Activated T-cell treated with anti-CD3 and anti-CD28 coated beads, Interleukin-2, amount 50 U/mL, for 48 hours (primary cell): Measurements from ENCODE around the gene LHFPL2.
"Not testable (repeated sequence)": the region's sequence is repeated elsewhere in the genome, so short reads cannot be mapped to it uniquely, and the experiment has no call there.

Experiments
- DNase-seq, 2 experiments: peaks; one replicate each; pipeline ENCODE4 v3.0.0-alpha.2; 2020

LHFPL2 gene, protein sequence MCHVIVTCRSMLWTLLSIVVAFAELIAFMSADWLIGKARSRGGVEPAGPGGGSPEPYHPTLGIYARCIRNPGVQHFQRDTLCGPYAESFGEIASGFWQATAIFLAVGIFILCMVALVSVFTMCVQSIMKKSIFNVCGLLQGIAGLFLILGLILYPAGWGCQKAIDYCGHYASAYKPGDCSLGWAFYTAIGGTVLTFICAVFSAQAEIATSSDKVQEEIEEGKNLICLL

DNA sequence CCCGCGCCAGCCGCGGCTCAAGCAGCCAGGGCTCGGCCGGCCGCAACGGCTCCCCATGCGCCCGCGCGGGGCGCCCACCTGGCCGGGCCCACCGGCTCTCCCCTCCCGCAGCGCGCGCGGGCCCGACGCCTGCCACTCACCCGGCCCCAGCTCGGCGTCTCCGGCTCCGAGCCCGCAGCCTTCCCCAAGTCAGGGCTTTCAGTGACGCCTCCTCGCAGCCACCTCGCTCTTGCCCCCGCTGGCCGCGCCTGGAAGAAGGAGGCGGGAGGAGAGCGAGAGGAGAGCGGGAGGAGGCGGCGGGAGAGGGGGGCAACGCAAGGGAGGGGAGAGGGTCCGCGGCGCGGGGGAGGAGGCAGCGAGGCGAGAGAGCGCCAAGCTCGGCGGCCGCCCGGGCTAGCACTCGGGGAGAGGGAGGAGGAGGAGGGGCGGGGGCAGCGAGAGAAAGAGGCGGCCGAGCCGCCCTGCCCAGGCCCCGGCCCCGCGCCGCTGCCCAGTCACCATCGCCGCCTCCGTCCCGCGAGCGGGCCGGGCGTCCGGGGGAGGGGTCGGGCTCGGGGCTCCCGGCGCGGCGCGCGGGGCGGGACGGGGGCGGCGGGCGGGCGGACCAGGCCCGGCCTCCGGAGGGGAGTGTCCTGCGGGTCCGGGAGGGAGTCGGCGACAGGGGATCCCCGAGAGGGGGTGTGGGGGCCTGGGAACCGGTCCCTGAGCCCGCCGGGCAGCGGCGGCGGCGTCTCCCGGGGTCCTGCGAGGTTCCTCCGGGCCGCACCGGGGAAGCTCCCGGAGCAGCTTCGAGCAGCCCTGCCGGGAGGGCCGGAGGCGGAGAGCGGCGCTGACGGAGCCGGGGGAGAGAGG lies at the start of gene LHFPL2:
TSS of gene LHFPL2 (minus strand) at position 414 of the 852 bp plus-strand sequence. CDS start 138,559 bp downstream, outside the sequence.
- peak; percentile 49 to 55 for DNase-seq

DNA sequence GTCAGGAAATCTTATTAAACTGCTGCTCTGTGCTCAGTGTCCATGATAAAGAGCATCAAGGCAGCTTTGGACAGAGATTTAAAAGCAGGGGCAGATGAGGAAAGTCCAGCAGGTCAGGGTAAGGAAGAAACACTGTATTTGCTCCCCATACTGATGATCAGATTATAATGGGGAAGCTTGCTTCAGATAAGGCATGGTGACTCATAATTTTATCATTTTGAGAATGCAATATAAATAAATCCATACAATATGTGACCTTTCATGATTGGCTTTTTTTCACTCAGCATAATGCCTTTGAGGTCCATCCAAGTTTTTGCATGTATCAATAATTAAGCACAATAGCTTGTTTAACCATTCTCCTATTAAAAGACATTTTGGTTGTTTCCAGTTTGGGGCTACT lies 48.1 kb upstream of the LHFPL2 start:
- DNase-seq: no peak

DNA sequence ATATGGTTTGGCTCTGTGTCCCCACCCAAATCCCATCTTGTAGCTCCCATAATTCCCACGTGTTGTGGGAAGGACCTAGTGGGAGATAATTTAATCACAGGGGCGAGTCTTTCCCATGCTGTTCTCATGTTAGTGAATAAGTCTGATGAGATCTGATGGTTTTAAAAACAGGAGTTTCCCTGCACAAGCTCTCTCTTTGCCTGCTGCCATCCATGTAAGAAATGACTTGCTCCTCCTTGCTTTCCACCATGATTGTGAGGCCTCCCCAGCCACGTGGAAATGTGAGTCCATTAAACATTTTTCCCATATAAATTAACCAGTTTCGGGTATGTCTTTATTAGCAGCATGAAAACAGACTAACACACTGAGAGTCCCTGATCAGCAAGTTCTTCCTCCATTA lies 47.5 kb upstream of the LHFPL2 start:
- DNase-seq: not testable (repeated sequence)

DNA sequence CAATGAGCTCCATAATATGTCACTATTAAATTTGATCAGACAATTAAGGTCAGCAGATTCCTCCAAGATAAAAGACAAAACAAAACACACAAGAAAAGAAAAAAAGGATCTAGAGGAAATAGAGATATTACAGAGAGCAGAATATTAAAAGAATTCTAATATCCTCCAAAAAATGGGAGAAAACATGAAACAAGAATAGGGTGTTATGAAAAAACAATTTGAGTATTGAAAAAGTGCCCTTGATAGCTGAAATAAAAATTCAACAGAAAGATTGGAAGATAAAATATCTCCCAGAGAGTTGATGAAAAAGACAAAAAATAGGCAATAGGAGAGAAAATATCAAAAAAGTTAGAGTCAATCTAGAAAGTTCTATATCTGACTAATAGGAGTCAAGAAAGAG lies 44.8 kb upstream of the LHFPL2 start:
- no peak for DNase-seq

DNA sequence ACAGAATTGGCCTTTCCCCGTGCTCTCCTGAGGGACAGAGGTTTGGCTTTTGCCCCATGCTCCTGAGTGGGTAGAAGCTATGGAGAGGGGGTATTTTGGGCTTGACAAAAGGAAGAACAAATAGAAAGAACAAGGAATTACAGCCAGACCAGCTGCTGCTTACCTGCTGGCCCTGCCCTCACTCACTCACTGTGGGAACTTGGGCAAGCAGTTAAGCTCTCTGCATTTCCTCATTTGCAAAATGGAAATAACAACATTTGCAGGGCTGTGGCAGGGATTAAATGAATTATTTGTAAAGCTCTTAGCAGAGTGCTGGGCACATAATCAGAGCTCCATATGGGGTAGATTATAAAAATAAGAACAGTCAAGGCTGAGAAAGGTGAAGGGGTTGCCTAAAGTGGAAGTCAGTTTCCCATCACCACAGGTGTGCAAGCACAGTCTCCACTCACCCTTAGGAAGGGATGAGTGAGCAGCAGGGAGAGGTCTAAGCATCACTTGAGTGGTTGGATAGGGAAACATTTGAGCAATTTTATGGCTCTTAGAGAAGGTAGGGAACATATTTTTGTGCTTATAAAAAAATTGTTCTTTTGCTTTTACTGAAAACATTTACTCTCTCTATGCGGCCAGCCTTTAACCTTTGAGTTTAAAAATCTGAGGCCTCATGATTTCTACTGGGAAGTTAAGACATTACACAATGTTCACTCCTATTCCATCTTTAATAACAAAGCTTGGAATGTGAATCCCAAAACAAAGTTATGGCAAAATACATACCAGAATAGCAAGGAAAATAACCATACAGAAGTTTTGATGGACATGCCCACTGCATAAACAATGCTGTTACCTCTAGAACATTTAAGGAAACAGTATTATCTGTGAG lies 42.8 kb upstream of the LHFPL2 start:
- DNase-seq: no peak

DNA sequence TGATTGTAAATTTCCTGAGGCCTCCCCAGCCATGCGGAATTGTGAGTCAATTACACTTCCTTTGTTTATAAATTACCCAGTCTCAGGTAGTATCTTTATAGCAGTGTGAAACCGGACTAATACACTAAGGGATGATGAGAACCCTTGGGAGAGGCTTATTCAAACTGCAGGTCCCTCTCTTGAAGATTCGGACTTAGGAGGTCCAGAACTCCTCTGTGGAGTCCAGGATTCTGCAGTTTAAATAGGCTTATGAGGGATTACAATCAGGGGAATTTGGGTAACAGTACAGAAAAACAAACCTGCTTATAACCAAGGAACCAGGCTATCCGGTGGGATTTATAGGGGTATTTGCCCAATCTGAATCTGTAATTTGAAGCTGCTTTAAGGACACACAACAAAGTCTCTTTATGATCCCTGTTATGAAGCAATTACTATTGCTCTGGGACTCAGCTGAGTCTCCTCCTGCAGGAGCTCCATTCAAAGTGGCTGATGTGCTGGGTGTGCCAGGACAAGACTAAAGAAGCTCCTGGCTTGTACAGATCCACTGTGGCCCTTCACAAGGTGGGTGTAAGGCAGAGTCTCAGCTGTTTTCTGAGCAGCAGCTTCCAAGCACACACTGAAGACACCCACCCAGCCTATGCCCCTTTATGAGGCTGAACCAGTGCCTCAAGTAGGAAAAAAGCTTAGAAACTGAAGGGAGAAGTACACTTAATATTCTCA lies 41.8 kb upstream of the LHFPL2 start:
- DNase-seq: no peak

DNA sequence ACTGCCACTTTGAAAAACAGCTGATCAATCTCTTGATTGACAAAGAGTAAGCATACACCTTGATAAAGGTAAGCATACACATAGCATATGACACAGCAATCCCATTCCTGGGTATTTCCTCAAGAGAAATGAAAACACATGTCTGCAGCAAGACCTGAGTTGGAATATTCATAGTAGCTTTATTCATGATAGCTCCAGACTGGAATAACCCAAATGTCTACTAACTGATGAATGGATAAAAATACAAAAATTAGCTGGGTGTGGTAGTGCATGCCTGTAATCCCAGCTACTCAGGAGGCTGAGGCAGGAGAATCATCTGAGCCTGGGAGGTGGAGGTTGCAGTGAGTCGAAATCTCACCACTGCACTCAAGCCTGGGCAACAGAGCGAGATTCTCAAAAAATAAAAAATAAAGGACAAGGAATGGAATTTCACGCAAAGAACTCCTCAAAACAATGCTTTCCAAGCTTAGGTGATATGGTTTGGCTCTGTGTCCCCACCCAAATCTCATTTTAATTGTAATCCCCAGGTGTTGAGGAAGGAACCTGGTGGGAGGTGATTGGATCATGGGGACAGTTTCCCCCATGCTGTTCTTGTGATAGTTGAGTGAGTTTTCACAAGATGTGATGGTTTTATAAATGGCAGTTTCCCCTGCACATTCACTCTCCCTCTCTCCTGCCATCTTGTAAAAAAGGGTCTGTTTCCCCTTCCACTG lies 41.1 kb upstream of the LHFPL2 start:
- DNase-seq: no peak

DNA sequence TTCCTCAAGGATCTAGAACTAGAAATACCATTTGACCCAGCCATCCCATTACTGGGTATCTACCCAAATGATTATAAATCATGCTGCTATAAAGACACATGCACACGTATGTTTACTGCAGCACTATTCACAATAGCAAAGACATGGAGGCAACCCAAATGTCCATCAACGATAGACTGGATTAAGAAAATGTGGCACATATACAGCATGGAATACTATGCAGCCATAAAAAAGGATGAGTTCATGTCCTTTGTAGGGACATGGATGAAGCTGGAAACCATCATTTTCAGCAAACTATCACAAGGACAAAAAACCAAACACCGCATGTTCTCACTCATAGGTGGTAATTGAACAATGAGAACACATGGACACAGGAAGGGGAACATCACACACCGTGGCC lies 38.9 kb upstream of the LHFPL2 start:
- DNase-seq: not testable (repeated sequence)

DNA sequence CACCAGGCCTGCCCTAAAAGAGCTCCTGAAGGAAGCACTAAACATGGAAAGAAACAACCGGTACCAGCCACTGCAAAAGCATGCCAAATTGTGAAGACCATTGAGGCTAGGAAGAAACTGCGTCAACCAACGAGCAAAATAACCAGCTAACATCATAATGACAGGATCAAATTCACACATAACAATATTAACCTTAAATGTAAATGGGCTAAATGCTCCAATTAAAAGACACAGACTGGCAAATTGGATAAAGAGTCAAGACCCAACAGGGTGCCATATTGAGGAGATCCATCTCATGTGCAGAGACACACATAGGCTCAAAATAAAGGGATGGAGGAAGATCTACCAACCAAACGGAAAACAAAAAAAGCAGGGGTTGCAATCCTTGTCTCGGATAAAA lies 35.3 kb upstream of the LHFPL2 start:
- DNase-seq: not testable (repeated sequence)

DNA sequence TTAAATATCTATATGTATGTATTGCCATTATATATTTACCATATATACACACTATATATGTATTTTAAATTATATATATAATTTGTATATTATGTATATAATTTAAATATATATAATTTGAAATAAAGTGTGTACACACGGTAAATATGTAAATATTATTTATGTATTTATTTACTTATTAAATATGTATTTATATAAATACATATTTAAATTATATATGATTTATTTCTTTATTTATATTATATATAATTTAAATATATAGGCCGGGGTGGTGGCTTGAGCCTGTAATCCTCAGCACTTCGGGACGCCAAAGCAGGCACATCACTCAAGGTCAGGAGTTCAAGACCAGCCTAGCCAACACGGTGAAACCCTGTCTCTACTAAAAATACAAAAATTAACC lies 31.3 kb upstream of the LHFPL2 start:
- DNase-seq: no peak

DNA sequence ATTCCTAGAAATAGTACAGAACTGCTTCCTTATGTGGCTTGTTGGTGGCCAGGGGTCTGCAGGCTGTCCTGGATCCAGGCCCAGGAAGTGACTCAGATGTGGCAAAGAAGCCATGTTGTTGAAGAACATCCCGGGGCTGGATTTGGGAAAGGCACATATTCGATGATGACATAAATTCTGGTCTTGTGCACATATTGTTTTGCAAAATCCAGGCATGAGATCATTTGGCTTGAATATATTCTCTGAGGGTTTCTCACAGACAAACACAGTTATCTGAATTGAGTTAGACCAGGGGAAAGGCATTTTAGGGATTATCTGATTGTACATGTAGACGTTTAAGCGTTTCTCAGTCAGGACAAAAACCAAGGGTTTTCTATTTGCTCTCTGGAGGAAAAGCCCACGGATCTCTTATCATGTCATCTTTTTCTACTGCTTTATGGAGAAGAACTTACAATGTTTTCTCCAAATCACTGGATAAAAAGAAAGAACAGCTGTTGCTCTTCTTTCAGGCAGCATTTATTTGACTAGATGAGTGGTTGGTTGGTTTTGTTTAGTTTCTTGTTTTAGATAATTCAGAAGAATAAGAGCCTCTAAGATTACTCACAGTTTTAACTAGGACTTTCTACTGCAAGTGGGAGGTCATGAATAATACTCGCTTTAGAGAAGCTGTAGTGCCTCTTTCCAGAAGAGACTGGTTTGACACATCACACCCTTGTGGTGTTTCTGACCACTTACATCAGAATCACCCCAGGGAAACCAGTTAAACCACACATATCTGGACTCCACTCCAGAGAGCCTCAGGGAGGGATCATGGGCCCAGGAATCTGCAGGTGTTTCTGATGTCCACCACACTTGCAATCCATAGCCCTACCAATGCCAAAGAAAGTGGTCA lies 29.5 kb upstream of the LHFPL2 start:
- DNase-seq: no peak

DNA sequence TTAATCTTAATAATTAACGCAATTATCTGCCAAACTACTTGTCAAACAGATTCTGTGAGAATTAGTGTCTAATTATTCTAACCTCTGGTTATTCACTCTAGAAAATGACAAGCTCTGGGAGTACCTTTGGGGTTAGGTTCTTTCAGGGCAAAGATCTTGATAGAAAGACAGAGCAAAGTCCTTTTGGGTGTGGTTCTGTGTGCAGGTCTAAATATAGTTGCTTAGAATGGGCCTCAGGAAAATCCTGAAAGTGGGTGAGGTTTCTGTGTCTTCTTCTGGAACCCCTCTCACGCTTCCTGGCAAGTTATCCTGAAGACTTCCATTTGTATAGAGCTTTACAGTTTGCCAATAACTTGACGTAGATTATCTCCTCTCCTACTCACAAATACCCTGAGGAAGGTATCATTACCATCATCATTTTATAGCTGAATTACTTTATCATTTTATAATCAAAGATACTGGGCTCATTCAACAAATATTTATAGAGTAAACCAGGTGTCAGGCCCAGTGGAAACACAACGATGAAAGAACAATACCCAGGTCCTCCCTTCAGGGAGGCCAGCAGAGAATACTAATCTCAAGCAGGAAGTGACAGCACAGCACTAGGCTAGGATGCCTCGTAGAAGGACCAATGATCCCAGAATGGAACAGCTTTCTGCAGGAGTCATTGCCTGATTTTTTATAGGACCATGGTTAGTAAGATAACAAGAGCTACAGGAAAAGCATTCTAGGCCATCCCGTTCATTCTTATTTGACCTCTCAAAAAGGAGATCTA lies 27.6 kb upstream of the LHFPL2 start:
- no peak for DNase-seq

DNA sequence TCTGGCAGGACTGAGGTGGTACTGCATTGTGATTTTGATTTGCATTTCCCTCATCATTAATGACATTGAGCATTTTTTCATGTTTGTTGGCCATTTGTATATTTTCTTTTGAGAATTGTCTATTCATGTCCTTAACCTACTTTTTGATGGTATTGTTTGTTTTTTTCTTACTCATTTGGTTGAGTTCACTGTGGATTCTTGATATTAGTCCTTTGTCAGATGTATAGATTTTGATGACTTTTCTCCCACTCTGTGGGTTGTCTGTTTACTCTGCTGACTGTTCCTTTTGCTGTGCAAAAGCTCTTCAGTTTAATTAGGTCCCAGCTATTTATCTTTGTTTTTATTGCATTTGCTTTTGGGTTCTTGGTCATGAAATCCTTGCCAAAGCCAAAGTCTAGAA lies 25.3 kb upstream of the LHFPL2 start:
- DNase-seq: not testable (repeated sequence)

DNA sequence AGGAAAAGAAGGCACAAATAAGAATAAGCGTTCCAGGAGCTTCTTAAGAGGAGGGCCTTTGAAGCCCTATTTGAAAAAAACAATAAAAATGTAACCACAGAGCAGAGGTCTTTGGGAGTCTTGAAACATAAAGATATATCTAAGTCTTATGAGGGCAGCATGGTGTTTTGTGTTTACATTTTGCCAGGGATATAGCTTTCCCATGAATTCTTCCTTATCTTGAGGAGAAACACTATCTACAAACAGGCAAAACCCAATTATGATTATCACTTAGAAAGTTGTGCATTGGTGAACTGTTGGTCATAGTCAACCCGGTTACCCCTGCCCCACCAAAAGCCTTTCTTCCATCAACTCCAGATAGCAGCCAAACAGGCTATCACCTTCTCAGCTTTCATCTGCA lies 23.6 kb upstream of the LHFPL2 start:
- no peak for DNase-seq

DNA sequence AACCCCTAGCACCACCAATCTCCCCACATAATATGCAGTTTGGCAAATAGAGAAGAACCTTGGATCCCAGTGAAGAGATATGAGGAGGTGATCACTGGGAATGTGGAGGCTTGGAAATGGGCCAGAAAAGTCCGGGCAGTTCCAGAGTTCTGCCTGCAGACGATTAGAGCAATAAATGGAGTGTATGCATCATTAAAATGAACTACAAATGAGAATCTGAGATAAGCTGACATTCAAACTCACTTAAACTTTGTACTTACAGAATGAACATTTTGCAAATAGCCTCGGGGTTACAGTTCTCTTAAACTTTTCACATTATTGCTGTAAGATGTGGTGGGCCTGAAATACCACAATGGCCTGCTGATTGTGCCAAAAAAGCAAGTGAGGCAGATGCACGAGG lies 23.0 kb upstream of the LHFPL2 start:
- DNase-seq: no peak

DNA sequence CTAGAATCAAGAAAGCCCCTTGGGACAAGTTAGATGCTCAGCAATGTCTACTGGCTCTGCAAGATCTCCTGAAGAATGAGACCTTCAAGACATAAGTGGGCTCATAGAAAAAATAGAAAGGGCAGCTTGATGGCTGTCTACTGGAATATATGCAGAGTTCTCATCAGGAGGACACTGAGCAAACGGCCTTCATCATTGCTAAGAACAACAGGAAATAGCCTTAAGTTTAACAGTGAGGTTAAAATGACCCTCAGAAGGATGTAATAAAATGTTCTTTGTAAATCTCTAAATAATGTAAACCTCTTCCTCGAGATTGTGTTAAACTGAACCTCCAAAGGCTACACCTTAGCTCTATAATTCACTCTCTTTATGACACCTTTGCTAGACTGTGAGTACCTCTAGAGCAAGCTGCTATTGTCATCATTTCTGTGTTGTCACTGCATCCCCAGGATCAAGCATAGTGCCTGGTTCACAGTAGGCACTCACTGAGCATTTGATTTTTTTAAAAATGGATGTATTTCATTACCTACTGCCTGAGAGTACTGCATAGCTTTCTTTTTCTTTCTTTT lies 22.2 kb upstream of the LHFPL2 start:
- DNase-seq: no peak

DNA sequence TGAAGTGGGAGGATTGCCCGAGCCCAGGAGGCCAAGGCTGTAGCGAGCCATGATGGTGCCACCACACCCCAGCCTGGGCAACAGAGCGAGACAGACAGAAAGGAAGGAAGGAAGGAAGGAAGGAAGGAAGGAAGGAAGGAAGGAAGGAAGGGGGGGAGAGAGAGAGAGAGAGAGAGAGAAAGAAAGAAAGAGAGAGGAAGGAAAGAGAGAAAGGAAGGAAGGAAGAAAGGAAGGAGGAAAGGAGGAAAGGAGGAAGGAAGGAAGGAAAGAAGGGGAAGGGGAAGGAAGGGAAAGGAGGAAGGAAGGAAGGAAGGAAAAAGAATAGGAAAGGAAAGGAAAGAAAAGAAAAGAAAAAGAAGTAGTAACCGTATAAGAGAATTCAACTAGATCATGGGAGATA lies 20.8 kb upstream of the LHFPL2 start:
- DNase-seq: no peak

DNA sequence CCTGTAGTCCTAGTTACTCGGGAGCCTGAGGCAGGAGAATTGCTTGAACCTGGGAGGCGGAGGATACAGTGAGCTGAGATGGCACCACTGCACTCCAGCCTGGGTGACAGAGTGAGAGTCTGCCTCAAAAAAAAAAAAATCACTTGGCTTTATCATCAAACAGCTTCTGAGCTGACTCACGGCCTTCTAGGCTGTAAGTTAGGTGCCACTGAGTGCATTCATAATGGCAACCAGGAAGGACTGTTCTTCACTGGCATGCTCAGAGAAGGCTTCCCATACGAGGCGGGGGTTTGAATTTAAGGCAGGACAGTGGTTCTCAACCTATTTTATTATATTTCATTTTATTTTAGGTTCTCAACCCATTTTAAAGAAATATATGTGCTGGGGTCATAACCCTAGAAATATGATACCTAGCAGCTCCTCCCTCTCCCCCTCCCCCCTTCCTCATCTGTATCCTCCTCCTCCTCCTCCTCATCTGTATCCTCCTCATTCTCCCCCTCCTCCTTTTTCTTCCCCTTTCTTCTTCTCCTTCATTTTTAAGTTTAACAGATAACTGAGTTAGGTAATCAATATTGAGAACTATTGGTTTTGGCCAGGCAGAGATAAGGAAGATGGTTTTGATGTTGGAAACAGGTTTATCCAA lies 19.0 kb upstream of the LHFPL2 start:
- DNase-seq: no peak

DNA sequence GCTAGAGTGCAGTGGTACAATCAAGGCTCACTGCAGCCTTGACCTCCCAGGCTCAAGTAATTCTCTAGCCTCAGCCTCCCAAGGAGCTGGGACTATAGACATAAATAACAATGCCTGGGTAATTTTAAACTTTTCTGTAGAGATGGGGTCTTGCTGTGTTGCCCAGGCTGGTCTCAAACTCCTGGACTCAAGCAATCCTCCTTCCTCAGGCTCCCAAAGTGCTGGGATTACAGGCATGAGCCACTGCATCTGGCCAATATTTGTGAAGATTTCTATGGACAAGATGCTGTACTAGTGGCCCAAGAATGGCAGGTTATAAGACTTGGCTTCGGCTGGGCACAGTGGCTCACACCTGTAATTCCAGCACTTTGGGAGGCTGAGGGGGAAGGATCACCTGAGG lies 18.4 kb upstream of the LHFPL2 start:
- DNase-seq: not testable (repeated sequence)
